ENCODE results near the gene EID3.
"Not testable (repeated sequence)": the region's sequence is repeated elsewhere in the genome, so short reads cannot be mapped to it uniquely, and the experiment has no call there.

The EID3 gene

GRCh38 chr12:104303538-104304151 lies at the start of gene EID3:
EID3 (plus strand) TSS chr12:104303739; CDS start chr12:104303935, 196 bp downstream.
- no peak for DNase-seq (ENCODE audit: low spot score)

- DNase-seq (ENCODE audit: low spot score) = no peak
These were observed 45.5 kb upstream of the EID3 start for GRCh38 chr12:104257913-104258472.

GRCh38 chr12:104258476-104259067 lies 45.0 kb upstream of the EID3 start:
- DNase-seq (ENCODE audit: low spot score) = no peak

GRCh38 chr12:104263026-104263425 lies 40.5 kb upstream of the EID3 start:
- DNase-seq (ENCODE audit: low spot score) = no peak

- no peak for DNase-seq (ENCODE audit: low spot score)
These were observed 39.8 kb upstream of the EID3 start for GRCh38 chr12:104263580-104264358.

- DNase-seq (ENCODE audit: low spot score) = not testable (repeated sequence)
These were observed 38.1 kb upstream of the EID3 start for GRCh38 chr12:104265436-104265835.

GRCh38 chr12:104272938-104273337 lies 30.6 kb upstream of the EID3 start:
- no peak for DNase-seq (ENCODE audit: low spot score)

- no peak for DNase-seq (ENCODE audit: low spot score)
These were observed 30.0 kb upstream of the EID3 start for GRCh38 chr12:104273503-104273902.

- DNase-seq (ENCODE audit: low spot score) = no peak
These were observed 28.7 kb upstream of the EID3 start for GRCh38 chr12:104274811-104275210.

GRCh38 chr12:104275689-104276088 lies 27.9 kb upstream of the EID3 start:
- no peak for DNase-seq (ENCODE audit: low spot score)

- DNase-seq (ENCODE audit: low spot score) = peak; percentile 60
These were observed 27.0 kb upstream of the EID3 start for GRCh38 chr12:104276273-104277131.

- DNase-seq (ENCODE audit: low spot score) = no peak
These were observed 24.4 kb upstream of the EID3 start for GRCh38 chr12:104279164-104279563.

GRCh38 chr12:104280111-104280510 lies 23.4 kb upstream of the EID3 start:
- no peak for DNase-seq (ENCODE audit: low spot score)

GRCh38 chr12:104280717-104281458 lies 22.7 kb upstream of the EID3 start:
- DNase-seq (ENCODE audit: low spot score) = peak; percentile 88

GRCh38 chr12:104281636-104282035 lies 21.9 kb upstream of the EID3 start:
- no peak for DNase-seq (ENCODE audit: low spot score)

GRCh38 chr12:104282109-104282508 lies 21.4 kb upstream of the EID3 start:
- DNase-seq (ENCODE audit: low spot score) = no peak

- DNase-seq (ENCODE audit: low spot score) = peak; percentile 83
These were observed 17.6 kb upstream of the EID3 start for GRCh38 chr12:104285740-104286515.

GRCh38 chr12:104286516-104287482 lies 16.7 kb upstream of the EID3 start:
- DNase-seq (ENCODE audit: low spot score) = peak; percentile 99

- peak; percentile 86 for DNase-seq (ENCODE audit: low spot score)
These were observed 14.8 kb upstream of the EID3 start for GRCh38 chr12:104288635-104289274.

Data from LoVo (cell line).